OCI-LY7 (cell line): ENCODE measurements around the gene SLC49A4.

ENCODE experiments used
- EZH2phosphoT487 ChIP-seq: fragments of 200-600 bp; sonication (generic); IDR thresholded peaks from 2 replicates; pipeline ENCODE4 v1.6.1; 2018; ENCODE audit warnings: low read depth, borderline replicate concordance, mild to moderate bottlenecking, mixed run types, antibody characterized with exemption, low read length, moderate library complexity, mixed read lengths
- TF ChIP-seq, protein P1 (sequence below): fragments of 200-600 bp; sonication (generic); conservative IDR thresholded peaks from 2 replicates; pipeline ENCODE4 v1.5.1; 2014; ENCODE audit warnings: mild to moderate bottlenecking, antibody characterized with exemption, low read length, moderate library complexity, mixed read lengths

DNA sequence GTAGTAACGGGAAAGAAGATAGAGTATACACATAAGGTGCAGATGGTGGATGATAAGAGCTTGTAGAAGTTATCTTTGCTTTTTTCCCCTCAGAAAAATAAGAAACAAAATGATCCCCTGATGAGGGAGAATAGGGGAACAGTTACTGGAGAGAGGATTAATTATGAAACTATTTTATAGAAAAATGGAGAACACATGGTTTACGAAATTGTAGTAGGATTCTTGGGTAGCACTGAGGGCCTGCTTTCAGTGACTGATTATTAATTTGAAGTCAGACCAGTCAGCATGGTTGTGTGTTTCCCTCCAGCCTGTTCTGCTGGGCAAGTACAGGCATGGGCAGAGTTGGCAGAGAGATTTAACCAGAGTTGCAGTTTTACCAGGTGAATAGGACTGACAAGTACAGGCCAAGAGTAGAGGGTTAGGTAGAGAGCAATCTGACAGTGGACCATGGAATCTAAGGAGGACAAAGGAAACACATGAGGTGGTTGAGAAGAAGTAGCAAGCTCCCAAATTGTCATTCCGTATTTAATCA lies 5.9 kb downstream of the SLC49A4 start:
- TF ChIP-seq, protein P1, sequence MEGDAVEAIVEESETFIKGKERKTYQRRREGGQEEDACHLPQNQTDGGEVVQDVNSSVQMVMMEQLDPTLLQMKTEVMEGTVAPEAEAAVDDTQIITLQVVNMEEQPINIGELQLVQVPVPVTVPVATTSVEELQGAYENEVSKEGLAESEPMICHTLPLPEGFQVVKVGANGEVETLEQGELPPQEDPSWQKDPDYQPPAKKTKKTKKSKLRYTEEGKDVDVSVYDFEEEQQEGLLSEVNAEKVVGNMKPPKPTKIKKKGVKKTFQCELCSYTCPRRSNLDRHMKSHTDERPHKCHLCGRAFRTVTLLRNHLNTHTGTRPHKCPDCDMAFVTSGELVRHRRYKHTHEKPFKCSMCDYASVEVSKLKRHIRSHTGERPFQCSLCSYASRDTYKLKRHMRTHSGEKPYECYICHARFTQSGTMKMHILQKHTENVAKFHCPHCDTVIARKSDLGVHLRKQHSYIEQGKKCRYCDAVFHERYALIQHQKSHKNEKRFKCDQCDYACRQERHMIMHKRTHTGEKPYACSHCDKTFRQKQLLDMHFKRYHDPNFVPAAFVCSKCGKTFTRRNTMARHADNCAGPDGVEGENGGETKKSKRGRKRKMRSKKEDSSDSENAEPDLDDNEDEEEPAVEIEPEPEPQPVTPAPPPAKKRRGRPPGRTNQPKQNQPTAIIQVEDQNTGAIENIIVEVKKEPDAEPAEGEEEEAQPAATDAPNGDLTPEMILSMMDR: no peak
- TF ChIP-seq EZH2phosphoT487: no peak
